ENCODE data around the gene OCSTAMP.

The OCSTAMP gene, protein sequence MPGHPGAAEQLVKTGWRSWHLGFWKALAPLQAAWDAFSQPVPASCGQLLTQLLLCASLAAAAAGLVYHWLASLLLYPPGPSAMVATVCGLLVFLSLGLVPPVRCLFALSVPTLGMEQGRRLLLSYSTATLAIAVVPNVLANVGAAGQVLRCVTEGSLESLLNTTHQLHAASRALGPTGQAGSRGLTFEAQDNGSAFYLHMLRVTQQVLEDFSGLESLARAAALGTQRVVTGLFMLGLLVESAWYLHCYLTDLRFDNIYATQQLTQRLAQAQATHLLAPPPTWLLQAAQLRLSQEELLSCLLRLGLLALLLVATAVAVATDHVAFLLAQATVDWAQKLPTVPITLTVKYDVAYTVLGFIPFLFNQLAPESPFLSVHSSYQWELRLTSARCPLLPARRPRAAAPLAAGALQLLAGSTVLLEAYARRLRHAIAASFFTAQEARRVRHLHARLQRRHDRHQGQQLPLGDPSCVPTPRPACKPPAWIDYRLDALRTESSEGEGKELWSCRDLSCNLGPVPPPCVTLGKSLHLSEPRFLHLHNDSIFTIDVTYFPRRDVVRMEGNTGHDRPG

DNA sequence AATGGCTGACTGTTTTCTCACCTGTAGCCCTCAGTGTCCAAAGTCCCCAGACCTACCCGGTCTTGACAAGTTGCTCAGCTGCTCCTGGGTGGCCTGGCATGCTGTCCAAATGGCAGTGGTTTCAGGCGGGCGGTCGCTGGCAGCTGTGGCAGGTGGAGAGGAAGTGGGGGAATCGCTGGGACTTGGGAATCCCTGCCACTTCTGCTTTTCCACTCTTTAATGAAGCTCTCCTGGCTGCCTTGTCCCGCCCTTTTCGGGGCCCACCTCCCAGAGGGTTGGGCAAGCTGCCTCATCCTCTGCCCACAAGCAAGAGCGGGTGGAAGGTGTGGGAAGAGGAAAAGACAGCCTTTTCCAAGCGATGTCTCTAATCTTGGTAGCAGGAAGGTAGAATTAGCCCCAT, at the start of gene OCSTAMP:
Gene OCSTAMP (minus strand): TSS at position 194 of the 400 bp plus-strand sequence. CDS start 94 bp downstream, at position 100.
- DNase-seq = no peak

DNA sequence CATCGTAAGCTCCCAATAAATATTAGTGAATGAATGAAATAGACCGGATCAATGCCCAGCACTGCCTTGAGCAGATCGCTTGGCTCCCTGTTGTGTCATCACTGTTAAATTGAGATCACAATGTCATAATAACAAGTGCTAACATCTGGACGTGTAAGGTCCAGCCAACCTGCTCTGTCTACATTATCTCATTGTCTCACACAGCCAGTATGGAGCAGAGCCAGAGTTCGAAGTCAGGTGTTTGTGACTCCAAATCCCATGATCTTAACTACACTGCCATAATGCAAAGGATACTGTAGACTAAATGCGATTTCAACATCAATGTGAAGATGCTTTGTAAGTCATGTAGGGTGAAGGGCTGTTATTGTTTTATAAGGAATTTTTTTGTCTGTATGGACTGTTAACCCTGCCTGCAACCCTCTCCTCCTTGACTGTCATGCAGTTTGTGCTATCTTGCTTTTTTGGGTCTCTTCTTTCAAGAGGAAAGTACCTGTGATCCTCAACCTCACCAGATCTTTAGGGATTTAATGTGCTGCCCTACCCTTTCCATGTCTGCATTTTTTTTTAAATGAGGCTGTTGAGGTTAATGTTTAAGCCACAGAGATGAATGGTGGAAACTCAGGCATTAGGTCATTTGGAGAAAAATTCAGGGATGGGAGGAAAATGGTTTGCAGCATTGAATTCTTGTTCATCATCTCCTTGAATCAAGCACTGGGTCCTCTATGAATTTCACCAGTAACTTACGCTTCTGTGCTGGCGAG, 49.0 kb upstream of the OCSTAMP start:
- DNase-seq = no peak

DNA sequence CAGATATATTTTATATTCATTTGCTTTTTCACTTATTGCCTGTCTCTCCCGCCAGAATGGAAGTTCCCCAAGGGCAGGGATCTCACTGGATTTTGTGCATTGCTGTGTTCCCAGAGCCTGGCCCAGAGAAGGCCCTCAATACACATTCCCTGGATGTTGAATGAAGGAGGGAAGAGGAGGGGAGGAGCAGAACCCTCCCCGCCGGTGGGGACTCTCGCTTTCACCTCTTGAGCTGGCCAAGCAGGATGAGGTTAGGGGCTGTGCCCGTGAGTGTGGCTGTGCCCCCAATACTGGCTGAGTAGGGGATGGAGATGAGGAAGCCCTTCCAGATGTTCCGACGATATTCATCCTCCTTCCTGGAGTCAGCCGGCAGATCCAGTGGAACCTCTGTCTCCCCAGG, 45.5 kb upstream of the OCSTAMP start:
- DNase-seq = no peak

DNA sequence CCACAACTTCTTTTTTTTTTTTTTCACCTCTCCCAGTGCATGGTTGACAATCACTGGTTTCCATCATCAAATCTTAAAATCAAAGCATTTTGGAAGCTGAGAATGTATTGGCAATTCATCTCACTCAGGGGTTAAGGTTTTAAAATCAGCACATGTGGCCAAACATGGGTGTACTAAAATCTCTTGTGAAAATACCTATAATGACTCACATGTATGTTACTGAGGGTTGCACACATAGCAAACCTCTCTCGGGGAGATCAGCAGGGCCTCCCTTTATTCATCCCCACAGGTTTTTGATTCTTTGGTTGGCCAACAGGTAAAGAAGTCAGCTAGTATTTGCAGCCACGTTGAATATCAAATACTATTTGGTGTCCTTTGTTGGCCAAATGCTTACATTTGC, 44.3 kb upstream of the OCSTAMP start:
- DNase-seq = no peak

DNA sequence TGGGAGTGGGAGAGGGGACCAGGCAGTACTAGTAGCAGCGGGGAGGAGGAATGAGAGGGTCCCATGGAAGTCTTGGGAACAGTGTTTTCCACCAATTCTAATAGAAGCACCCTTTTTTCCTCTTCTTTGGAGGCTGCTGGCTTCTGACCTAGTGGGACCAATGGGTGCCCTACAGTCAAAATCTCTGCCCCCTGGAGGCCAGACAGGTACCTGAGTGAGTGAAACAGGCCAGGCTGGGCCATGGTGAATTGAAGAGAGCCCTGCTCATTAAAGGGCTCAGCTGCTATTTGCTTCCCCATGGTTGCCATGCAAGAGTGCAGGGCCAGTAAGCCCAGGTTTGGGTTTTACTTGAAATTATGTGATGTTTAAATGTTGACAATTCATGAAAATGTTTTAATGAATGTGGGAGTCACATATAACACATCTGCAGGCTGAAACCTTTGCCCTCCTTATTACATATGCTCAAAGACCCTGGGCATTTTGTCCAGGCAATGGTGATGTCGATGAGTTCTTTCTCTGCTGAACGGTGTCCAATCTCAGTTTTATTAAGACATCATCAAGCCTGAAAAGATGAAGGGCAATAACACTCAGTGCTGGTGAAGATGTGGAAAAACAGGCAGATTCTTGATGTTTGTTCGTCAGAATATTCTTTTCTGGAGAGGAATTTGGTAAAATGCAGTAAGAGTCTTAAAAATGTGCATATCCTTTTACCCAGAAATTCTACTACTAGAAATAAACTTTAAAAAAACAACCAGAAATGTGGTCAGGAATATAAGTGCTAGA, 42.3 kb upstream of the OCSTAMP start:
- DNase-seq = no peak

DNA sequence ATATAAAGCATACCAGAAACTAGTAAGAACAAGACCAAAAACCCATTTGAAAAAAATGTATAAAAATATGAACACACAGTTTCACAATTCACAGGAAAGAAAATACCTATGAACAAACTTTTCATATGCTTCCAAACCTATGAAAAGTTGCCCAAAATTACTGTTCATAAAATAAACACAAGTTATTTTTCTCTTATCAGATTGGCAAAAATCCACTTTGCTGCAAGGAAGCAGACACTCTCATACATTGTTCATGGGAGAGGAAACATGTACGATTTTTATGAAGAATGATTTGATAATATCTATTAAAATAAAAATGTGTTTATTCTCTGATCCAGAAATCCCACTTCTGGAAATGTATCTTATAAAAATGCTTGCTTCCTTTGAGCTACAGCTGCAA, 40.0 kb upstream of the OCSTAMP start:
- no peak for DNase-seq

DNA sequence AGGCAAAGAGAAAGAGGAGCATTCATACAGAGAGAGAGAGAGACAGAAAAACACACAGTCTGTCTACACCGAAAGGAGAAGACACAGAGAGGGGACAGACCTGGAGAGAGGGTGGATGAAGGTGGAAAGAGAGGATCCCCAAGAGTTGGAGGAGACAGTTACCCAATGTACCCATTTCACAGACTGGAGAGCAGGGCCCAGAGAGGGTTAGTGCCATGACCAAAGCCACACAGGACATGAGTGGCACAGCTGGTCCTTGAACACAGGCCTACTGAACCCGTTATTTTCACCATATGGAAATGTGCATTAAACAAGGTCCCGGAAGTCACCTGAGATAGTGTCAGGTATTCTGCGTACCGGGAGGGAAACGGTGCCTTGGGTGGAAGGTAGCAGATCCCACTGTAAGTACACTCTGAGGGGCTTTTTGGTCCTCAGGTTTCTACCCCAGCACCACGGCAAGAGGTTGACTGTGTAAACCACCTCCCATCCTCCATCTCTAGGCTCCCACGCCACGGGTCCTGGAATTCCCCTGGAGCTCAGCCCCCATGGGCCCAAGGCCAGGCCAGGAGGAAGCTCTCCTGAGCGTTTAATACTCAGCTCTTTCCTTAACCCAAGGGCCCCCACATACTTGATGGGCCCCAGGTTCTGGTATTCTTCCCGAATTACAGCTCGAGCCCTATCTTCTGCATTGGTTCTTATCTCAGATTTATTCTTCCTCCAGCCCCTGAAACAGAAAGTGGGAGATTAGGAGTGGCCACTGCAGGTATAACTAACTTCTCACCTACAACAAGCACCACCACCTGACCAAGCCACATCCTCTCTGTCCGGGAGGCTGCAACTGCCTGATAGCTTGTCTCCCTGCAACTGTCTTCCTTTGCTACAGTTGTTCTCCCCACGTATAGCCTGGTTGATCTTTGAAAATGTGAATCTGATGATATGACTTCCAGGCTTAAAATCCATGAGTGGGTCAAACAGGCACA, 38.4 kb upstream of the OCSTAMP start:
- no peak for DNase-seq

DNA sequence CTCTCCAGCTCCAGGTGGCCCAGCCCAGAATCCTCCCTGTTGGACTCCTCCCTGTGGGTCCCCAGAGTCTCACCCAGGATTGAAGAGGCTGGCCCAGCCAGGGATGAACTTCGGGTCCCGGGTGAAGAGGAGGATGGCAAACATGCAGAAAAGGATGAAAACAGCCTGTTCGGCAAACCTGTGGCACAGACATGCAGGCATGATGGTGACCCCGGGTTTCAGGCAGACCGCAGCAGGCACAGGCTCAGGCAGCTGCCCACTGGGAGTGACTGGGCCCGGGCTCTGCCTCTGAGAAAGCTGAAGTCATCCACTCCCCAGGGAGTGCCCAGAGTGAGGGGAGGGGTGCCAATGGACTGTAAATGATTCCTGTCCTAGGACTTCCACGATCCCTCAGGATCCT, 37.5 kb upstream of the OCSTAMP start:
- no peak for DNase-seq

DNA sequence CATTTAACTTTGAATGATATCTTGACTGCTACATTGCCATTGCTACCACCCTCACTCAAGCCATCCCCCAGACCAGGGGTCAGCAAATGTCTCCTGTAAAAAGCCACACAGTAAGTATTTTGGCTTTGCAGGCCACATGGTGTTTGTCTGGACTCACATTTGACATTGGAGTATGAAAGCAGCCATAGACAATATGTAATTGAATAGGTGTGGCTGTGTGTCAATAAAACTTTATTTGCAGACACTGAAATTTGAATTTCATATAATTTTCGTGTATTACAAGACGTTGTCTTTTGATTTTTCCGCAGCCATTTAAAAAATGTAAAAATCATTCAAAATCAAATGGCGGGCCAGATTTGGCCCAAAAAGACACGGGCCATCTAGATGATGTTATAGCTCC, 36.3 kb upstream of the OCSTAMP start:
- no peak for DNase-seq

DNA sequence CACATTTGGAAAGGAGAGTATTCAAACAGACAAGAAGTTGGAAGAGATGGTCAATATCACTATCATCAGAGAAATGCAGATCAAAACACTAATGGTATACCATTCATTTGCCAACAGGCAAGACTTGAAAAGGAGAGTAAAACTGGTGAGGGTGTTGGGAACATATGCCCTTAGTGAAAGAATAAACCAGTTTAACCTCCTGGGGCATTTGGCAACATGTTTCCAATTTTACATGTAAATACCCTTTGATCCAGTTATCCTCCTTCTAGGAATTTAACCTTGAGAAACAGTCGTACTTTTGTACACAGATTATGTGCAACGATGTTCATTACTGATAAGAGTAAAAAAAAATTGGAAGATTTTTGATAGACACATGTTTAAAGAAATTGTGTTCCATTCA, 34.1 kb upstream of the OCSTAMP start:
- no peak for DNase-seq

DNA sequence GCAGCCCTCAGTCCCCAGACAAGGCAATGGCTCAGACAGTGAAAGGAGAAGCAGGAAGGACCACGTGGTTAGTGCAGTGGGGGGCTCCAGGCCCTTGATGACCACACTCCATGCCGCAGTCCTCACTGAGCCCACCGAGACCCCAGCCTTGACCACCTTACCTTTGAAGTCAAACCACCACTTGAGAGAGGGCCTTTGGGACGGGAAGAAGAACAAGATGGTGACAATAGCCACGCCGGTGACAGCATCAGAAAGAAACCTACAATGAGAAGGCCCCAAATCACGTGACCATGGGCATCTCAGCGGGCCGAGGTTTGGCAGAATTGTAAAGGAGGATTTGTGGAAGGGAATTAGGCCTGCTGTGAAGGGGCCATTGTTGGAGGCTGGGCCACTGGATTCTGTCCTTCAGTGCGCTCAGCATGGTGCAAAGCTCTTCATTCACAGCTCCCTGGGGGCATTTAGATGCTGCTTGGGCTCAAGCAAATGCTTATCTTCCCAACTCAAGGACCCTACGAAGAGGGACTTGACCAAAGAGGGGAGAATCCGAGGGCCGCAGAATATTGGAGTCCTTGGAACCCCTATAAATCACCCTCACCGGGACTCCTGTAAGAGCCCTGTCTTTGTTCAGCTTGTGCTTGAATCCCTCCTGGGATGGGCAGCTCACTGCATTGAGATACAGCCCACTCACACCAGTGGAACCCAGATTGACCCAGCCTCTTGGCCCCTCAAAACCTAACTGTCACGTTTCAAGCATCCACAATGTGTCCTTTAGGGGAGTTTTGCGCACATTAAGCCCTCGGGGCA, 33.2 kb upstream of the OCSTAMP start:
- DNase-seq = no peak

DNA sequence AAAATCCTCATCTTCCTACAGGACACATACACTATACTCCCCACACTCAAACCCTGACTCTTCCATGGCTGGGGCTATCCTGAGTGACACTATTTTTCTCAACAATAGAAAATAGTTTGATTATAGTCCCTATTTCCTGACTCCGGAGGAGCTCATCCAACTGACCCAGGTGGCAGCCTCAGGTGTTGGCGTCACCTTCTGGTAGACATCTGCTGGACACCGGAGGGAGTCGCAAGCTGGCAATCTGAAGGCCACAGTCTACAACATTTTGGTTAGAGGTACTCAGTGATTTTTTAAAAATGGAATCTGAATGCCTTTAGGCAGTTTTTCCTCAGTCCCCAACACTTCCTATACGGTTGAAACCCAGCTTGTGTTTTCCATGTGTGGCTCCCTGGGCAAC, 32.2 kb upstream of the OCSTAMP start:
- no peak for DNase-seq

DNA sequence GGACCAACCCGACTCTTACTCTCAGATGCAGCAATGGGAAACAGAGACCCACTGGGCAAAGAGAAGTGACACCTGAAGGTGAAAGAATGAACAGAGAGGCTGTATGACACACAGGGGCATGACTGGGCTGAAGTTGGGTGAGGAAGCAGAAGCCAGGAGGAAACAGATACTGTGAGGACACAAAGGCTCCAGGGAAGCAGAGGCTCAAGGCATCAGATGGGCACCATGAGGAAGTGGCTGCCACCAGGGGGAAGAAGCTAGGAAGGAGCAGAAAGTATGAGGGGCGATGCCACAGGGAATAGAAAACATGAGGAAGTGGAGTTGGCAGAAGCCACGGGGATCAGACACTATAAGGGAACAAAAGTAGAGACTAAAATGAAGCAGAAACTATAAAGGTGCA, 30.9 kb upstream of the OCSTAMP start:
- no peak for DNase-seq

DNA sequence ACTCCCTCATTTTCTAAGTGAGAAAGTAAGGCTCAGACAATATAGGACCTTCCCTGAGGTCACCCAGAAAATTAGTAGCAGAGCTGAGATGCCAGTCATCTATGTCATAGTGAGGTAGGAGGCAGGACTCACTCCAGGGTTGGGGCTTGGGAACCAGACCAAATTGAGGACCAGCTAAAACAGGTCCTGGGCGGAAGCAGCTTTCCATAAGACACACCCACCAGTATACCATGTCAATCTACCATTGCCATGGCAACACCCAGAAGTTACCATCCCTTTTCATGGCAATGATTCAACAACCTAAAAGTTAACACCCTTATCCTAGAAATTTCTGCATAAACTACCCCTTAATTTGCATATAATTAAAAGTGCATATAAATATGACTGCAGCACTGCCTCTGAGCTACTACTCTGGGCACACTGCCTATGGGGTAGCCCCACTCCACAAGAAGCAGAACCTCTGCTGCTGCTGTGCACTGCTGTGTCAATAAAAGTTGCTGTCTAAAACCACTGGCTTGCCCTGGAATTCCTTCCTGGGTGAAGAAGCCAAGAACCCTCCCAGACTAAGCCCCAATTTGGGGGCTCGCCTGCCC, 30.3 kb upstream of the OCSTAMP start:
- DNase-seq = no peak

DNA sequence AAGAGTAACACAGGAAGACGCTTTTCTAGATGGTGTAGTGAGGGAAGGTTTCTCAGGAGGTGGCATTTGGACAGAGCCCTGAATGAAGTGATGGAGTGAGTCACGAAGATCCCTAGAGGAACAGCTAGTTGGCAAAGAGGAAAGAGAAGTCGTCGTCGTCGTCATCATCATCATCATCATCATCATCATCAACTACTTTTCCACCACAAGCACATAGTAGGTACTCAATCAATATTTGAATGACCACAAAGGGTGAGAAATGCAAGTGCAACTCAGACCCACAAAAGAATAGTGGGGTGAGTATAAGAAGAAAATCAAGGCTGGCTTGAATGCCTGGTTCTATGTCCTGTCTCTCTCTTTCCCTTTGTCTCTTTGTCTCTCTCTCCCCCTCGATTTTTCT, 28.3 kb upstream of the OCSTAMP start:
- no peak for DNase-seq

DNA sequence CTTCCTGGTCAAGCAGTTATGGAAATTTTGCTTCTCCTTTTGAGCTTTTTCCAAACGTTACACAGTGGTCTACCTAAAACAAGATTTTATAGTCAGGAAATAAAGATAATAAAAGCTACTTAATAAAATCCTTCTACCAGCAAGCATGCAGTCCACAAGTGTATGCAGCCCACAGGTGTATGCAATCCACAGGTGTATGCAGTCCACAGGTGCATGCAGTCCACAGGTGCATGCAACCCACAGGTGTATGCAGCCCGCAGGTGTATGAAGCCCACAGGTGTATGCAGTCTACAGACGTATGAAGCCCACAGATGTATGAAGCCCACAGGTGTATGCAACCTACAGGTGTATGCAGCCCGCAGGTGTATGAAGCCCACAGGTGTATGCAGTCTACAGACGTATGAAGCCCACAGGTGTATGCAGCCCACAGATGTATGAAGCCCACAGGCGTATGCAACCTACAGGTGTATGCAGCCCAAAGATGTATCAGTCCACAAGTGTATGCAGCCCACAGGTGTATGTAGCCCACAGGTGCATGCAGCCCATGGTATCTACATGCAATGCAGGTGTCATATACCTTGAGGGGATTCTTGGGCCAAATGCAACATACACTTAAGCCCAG, 26.4 kb upstream of the OCSTAMP start:
- DNase-seq = no peak

DNA sequence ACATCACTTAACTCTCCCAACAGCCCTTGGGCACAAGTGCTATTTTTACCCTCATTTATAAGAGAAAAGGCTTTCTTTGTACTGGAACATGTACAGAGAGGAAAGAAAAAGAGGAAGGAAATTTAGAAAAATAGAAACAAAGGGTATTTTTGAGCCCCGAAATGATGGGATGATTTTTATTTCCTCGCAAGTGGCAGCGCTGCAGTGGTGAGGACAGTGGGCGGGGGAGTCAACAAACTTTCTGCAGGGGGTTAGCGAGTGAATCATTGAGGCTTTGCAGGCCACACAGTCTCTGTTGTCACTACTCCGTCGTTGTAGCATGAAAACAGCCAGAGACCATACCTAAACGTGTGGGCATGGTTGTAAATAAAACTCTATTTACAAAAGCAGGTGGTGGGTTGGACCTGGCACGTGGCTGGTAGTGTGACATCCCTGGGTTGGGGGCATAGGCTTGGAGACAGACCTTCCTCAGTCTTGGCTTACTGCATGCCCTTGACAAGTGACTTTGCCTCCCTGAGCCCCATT, 25.5 kb upstream of the OCSTAMP start:
- DNase-seq = no peak

DNA sequence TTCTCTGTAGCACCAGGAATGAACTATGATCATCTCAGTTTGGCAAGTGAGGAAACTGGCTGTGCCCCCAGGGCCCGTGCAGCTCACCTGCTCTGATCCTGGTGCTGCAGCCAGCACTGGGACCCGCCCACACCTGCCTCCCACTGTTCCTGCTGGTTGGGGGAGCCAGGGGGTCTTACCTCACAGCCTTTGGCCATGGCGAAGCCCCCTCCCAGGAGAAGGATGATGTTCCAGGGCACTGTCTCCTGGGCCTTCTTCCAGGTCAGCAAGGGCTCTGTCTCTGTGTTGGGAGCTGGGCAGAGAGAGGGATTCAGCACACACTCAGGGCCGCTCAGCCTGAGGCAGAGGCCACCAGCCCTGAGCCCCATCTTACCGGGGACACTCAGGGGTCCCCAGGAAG, 24.9 kb upstream of the OCSTAMP start:
- no peak for DNase-seq

DNA sequence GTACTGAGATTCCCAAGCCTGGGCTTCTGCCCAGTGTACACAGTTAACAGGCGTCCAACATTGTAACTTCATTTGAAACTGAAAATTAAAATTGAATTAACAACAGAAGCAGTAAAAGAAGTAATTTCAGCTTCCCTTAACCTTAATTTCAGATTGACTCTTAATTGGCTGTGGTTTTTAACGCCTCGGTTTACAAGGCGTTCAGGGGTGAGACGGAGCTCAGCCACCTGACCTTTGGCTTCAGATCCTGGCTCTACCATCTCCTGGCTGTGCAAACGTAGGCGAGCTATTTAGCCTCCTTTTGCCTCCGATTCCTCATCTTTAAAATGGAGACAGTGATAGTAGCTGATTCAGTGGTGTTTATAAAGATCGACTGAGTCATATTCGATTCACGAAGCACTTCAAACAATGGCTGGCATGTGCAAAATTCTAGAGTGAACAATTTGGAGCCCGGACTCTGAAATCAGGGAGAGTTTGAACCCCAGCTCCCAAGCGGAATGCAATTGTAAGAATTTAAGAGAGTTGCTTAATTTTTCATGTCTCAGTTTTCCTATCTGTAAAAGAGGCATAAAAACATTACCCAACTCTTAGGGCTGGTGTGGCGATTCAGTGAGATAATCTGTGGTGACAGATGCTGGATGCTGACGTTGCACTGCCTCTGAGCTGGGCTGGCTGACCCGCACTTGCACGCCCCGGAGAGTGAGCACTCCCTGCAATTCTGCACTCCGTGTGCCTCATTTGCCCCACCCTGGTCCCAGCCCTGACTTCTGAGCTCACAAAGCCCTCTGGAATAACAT, 23.5 kb upstream of the OCSTAMP start:
- DNase-seq = no peak

Data from NCI-H1105 treated with DMSO at 0.1 percent for 48 hours (cell line).